ENCODE measurements around the gene DCAF7. TPM values are rescaled to one million over a fixed set of nuclear protein-coding genes. Genes with fewer than 3 reads are reported as not detected.

Gene DCAF7
- total RNA-seq, 2 experiments from 2014 or later, result 104 to 105 TPM

DNA sequence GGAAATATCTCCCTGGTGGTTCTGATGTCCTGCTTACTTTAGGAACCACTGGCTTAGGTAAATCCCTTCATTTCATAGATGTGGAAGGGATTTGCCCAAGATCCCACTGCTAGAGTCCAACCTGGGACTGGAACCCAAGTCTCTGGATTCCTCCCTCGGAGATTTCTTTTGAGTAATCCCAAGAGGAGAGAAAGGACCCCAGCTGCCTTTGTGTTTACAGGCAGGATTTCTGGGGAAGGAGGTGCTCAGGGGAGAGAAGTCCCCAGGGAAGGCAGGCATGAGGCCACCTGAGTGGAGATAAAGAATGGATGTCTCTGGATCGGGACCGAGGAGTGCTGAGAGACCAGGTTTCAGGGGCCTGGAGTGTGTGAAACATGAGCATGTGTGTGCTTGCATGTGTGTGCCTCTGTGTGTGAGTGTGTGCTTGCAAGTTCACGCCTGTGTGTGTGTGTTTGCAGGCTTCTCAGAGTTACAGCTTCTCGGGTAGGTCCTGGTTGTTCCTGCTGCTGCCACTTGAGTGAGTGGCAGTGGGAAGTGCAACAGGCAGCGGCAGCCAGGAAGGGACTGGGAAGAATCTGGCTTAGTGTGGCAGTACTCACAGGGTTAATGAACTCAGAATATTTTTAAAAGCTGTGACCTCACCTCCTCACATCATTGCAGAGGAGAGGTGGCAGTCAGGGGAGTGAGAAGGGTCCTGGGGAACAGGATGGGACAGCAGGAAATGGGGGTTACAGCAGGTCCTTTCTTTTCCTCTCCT, 24.9 kb upstream of the DCAF7 start:
- DNase-seq (no peak), ATAC-seq (no peak)
- intact Hi-C loops (cut with micrococcal nuclease), result no loop called here
- POLR2A ChIA-PET, result no interaction called here
- no peak overlapping the region for H3K27ac Mint-ChIP-seq
- no peaks in the 10 kb centered on the region for H3K9me3 Mint-ChIP-seq
- no peak overlapping the region for H3K4me3 Mint-ChIP-seq
- CTCF ChIA-PET, result interaction anchor here (1.4 kb wide), 1 partner anchor 100 kb away, joined by 3 read pairs; no protein-coding TSS in a partner anchor
- H3K36me3 Mint-ChIP-seq (ENCODE audit: low read depth), result no peaks in the 10 kb centered on the region
- TF ChIP-seq, protein P1, sequence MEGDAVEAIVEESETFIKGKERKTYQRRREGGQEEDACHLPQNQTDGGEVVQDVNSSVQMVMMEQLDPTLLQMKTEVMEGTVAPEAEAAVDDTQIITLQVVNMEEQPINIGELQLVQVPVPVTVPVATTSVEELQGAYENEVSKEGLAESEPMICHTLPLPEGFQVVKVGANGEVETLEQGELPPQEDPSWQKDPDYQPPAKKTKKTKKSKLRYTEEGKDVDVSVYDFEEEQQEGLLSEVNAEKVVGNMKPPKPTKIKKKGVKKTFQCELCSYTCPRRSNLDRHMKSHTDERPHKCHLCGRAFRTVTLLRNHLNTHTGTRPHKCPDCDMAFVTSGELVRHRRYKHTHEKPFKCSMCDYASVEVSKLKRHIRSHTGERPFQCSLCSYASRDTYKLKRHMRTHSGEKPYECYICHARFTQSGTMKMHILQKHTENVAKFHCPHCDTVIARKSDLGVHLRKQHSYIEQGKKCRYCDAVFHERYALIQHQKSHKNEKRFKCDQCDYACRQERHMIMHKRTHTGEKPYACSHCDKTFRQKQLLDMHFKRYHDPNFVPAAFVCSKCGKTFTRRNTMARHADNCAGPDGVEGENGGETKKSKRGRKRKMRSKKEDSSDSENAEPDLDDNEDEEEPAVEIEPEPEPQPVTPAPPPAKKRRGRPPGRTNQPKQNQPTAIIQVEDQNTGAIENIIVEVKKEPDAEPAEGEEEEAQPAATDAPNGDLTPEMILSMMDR (IDR thresholded peaks at IDR 0.05), result no peak
- H3K27me3 Mint-ChIP-seq, result peaks cover 19% of the 10 kb centered on the region
- peaks cover 6% of the 10 kb centered on the region for H3K4me1 Mint-ChIP-seq (ENCODE audit: low read depth)

DNA sequence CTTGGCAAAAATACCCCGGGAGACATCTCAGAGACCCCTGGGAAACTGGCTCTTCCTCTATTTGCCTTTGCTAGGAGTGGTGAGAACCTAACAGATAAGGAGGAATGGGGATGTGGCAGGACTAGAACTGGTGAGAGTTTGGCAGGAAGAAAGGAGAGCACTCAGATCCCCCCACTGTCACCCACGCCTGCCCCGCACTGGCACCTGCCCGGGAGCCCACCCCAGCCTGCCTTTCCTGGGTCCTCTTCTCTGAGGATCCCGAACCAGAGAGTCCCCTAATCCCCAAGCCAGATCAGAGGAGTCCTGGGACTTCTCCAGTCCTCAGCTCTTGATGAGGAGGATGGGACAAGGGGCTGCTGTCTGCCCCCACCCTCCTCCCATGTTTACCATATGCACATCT, 23.4 kb upstream of the DCAF7 start:
- Mint-ChIP-seq H3K27me3 (peaks cover 19% of the 10 kb centered on the region), H3K4me3 (no peak overlapping the region), H3K9me3 (no peaks in the 10 kb centered on the region), H3K4me1 (ENCODE audit: low read depth) (peaks cover 6% of the 10 kb centered on the region), H3K36me3 (ENCODE audit: low read depth) (no peaks in the 10 kb centered on the region), H3K27ac (no peak overlapping the region)
- DNase-seq (no peak), ATAC-seq (no peak)
- POLR2A ChIA-PET, result interaction anchor here (0.8 kb wide), 2 partner anchors 23 to 91 kb away, joined by 3 read pairs; no protein-coding TSS in a partner anchor
- TF ChIP-seq, protein P1 (IDR thresholded peaks at IDR 0.05), result no peak
- CTCF ChIA-PET, result interaction anchor here (1.0 to 1.4 kb wide), 3 partner anchors 18 to 155 kb away, joined by 3 read pairs; no protein-coding TSS in a partner anchor
- intact Hi-C loops (cut with micrococcal nuclease), result no loop called here

DNA sequence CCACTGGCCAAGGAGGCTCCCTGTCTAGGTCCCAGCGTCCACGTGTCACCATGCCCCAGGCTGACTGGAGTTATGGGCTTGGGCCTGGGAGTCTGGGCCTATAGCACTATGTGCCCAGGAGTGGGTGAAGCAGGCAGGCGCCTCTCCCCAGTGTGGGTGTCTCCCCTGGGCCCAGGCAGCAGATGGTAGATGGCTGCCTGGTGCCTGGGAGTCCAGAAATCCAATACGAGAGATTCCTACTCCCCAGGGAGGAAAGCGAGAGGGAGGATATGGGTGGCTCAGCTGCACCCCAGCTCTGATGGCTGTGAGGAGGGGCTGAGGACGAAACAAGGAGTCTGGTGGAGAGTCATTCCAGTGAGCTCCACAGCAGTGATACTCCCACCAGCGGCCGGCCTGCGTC, 22.1 kb upstream of the DCAF7 start:
- H3K27ac Mint-ChIP-seq, result no peak overlapping the region
- DNase-seq (no peak), ATAC-seq (no peak)
- POLR2A ChIA-PET, result no interaction called here
- H3K36me3 Mint-ChIP-seq (ENCODE audit: low read depth), result no peaks in the 10 kb centered on the region
- H3K9me3 Mint-ChIP-seq, result no peaks in the 10 kb centered on the region
- no peak overlapping the region for H3K4me3 Mint-ChIP-seq
- peaks cover 15% of the 10 kb centered on the region for H3K27me3 Mint-ChIP-seq
- intact Hi-C loops (cut with micrococcal nuclease), result no loop called here
- TF ChIP-seq, protein P1 (IDR thresholded peaks at IDR 0.05), result no peak
- CTCF ChIA-PET, result no interaction called here
- H3K4me1 Mint-ChIP-seq (ENCODE audit: low read depth), result peaks cover 6% of the 10 kb centered on the region

DNA sequence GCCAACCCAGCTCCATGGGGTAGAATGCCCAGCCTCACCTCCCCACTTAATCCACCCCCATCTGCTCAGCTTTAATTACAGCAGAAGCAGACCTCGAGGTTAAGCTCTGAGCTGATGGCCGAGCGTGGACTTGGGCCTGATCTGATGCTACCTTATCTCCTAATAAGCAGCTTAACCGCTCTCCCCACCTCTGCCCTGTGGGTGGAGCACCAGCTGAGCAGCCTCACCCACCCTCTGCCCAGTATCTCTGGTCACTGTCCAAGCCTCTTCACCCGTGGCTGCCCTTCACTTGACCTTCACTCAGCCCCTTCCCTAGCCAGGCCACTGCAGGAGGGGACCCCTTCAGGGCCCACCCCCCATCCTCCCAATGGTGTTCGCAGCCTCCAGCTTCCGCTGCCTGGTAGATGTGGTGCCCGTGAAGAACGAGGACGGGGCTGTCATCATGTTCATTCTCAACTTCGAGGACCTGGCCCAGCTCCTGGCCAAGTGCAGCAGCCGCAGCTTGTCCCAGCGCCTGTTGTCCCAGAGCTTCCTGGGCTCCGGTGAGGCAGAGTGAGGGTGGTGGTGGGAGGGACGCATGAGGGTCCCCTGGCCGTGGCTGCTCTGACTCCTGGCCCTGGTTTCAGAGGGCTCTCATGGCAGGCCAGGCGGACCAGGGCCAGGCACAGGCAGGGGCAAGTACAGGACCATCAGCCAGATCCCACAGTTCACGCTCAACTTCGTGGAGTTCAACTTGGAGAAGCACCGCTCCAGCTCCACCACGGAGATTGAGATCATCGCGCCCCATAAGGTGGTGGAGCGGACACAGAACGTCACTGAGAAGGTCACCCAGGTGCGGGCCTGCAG, 20.3 kb upstream of the DCAF7 start:
- CTCF ChIA-PET, result interaction anchor here (1.3 to 1.4 kb wide), 2 partner anchors 51 to 92 kb away, joined by 3 read pairs; partner anchors contain the start of gene MAP3K3
- H3K27me3 Mint-ChIP-seq, result peaks cover 4% of the 10 kb centered on the region
- intact Hi-C loops (cut with micrococcal nuclease), result no loop called here

More for the DNA sequence above, 20.3 kb upstream of the DCAF7 start:
- TF ChIP-seq, protein P1 (IDR thresholded peaks at IDR 0.05), result no peak
- Mint-ChIP-seq H3K4me1 (ENCODE audit: low read depth) (no peaks in the 10 kb centered on the region), H3K4me3 (no peak overlapping the region), H3K9me3 (no peaks in the 10 kb centered on the region), H3K27ac (no peak overlapping the region), H3K36me3 (ENCODE audit: low read depth) (no peaks in the 10 kb centered on the region)
- POLR2A ChIA-PET, result interaction anchor here (0.7 to 1.1 kb wide), 2 partner anchors 19 to 169 kb away, joined by 3 read pairs; no protein-coding TSS in a partner anchor
- DNase-seq, result no peak
- ATAC-seq, result no peak

Measured in activated CD8-positive, alpha-beta T cell treated with anti-CD3 and anti-CD28 coated beads for 36 hours (primary cell).